ENCODE measurements around the gene RAPGEF6. TPM values are rescaled to one million over a fixed set of nuclear protein-coding genes. Genes with fewer than 3 reads are reported as not detected.
"Not testable (repeated sequence)": the region's sequence is repeated elsewhere in the genome, so short reads cannot be mapped to it uniquely, and the experiment has no call there.

Gene RAPGEF6
- total and polyA plus RNA-seq, 2 experiments from 2014 or later: 9.5 to 20.3 TPM

GRCh38 chr5:131682175-131682574, 47.1 kb upstream of the RAPGEF6 start (continued):
- TF ChIP-seq CTCF (conservative IDR thresholded peaks at IDR 0.05; ENCODE audit: low read depth in 2 of 2): no peak
- no peak for TF ChIP-seq REST (IDR thresholded peaks at IDR 0.05; ENCODE audit: unreplicated experiment)
- no peak for TF ChIP-seq ZNF114 (CRISPR knock-in tag; IDR thresholded peaks at IDR 0.05)
- TF ChIP-seq NANOG (IDR thresholded peaks at IDR 0.05; ENCODE audit: borderline replicate concordance): no peak
- no peak for TF ChIP-seq ZNF331 (CRISPR knock-in tag; IDR thresholded peaks at IDR 0.05; ENCODE audit: low read depth)
- no peak for TF ChIP-seq STAT1 (IDR thresholded peaks at IDR 0.05; ENCODE audit: unreplicated experiment)

- Histone ChIP-seq H3K4me3 (no peak overlapping the region), H3K36me3 (ENCODE audit: insufficient read depth) (no peaks in the 10 kb centered on the region), H3K27ac (ENCODE audit: low read depth) (no peak overlapping the region), H2AFZ (no peak overlapping the region), H3K9me2 (ENCODE audit: insufficient read depth) (no peaks in the 10 kb centered on the region), H4K20me1 (replicated peaks; ENCODE audit: insufficient read depth) (peaks cover 5% of the 10 kb centered on the region), H3K4me2 (no peak overlapping the region), H3K79me2 (replicated peaks; ENCODE audit: insufficient read depth) (no peaks in the 10 kb centered on the region), H3K4me1 (ENCODE audit: insufficient read depth) (no peaks in the 10 kb centered on the region), H3F3A (replicated peaks; ENCODE audit: low read depth) (no peaks in the 10 kb centered on the region), H3K27me3 (ENCODE audit: insufficient read depth) (no peaks in the 10 kb centered on the region)
- TF ChIP-seq ZNF462 (CRISPR knock-in tag; IDR thresholded peaks at IDR 0.05) (no peak), ZNF331 (CRISPR knock-in tag; IDR thresholded peaks at IDR 0.05; ENCODE audit: low read depth) (no peak), JUNB (IDR thresholded peaks at IDR 0.05; ENCODE audit: unreplicated experiment) (no peak), POLR2AphosphoS5 (IDR thresholded peaks at IDR 0.05; ENCODE audit: low read depth) (no peak), ZNF114 (CRISPR knock-in tag; IDR thresholded peaks at IDR 0.05) (no peak), STAT1 (IDR thresholded peaks at IDR 0.05; ENCODE audit: unreplicated experiment) (no peak), NANOG (IDR thresholded peaks at IDR 0.05; ENCODE audit: borderline replicate concordance) (no peak)
- H3K4me3 Mint-ChIP-seq: no peak overlapping the region
- peaks cover 12% of the 10 kb centered on the region for H3K36me3 Mint-ChIP-seq (ENCODE audit: low read depth)
- H3K9me3 Mint-ChIP-seq: no peaks in the 10 kb centered on the region
- H3K4me1 Mint-ChIP-seq: no peaks in the 10 kb centered on the region
- DNase-seq (ENCODE audit: low spot score) (no peak), ATAC-seq (no peak)
- no peak overlapping the region for H3K27ac Mint-ChIP-seq
- H3K27me3 Mint-ChIP-seq (ENCODE audit: insufficient read depth, low read depth, poor library complexity): no peaks in the 10 kb centered on the region
Measured at GRCh38 chr5:131679911-131680310, 44.9 kb upstream of the RAPGEF6 start.

GRCh38 chr5:131678273-131678672, 43.2 kb upstream of the RAPGEF6 start:
- H3K27ac Mint-ChIP-seq; H3K79me2 ChIP-seq (replicated peaks; ENCODE audit: insufficient read depth); H3K4me2 ChIP-seq; DNase-seq (ENCODE audit: low spot score); H2AFZ ChIP-seq; H3F3A ChIP-seq (replicated peaks; ENCODE audit: low read depth); H3K4me1 ChIP-seq (ENCODE audit: insufficient read depth); H3K9me2 ChIP-seq (ENCODE audit: insufficient read depth); H3K4me1 Mint-ChIP-seq; H3K4me3 Mint-ChIP-seq; ATAC-seq; H3K4me3 ChIP-seq; H3K36me3 ChIP-seq (ENCODE audit: insufficient read depth); H3K27me3 ChIP-seq (ENCODE audit: insufficient read depth); H3K27me3 Mint-ChIP-seq (ENCODE audit: insufficient read depth, low read depth, poor library complexity); H4K20me1 ChIP-seq (replicated peaks; ENCODE audit: insufficient read depth); H3K27ac ChIP-seq (ENCODE audit: low read depth); H3K9me3 Mint-ChIP-seq: not testable (repeated sequence)
- H3K36me3 Mint-ChIP-seq (ENCODE audit: low read depth): peaks cover 13% of the 10 kb centered on the region

Data from GM23338 (cell line).